HG02588 (cell line): ENCODE measurements around the gene NCAPH2.
A peak's percentile ranks its signal among the peaks of the same experiment; 100 is the strongest.
"Not testable (repeated sequence)": the region's sequence is repeated elsewhere in the genome, so short reads cannot be mapped to it uniquely, and the experiment has no call there.

Experiments
- ATAC-seq: cut with Tn5 transposase; IDR thresholded peaks from one replicate; pipeline ENCODE4 v1.9.1; 2021; ENCODE audit warnings: mild to moderate bottlenecking, moderate library complexity; ENCODE audit not compliant: unreplicated experiment

Gene NCAPH2

GRCh38 chr22:50516891-50517290 is 8.9 kb downstream of the NCAPH2 start:
- ATAC-seq = no peak

- ATAC-seq = no peak
These were observed 9.7 kb downstream of the NCAPH2 start for GRCh38 chr22:50517495-50518260.

DNA sequence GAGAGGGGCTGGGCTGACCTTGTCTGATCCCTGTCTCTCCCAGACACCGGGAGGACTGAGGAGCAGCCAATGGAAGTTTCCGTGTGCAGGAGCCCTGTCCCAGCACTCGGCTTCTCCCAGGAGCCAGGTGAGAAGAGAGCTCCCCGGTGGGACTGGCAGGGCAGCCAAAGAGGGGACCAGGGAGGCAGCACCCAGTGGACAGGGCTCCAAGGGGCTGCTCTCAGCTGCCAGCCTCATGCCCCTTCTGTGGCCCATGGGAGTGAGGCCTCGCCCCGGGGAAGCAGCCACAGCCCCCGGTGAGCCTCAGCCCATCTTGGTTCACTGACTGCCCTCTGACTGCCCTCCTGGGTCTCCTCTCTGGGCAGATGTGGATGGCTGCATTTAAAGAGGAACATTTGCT is 10.6 kb downstream of the NCAPH2 start:
- no peak for ATAC-seq

DNA sequence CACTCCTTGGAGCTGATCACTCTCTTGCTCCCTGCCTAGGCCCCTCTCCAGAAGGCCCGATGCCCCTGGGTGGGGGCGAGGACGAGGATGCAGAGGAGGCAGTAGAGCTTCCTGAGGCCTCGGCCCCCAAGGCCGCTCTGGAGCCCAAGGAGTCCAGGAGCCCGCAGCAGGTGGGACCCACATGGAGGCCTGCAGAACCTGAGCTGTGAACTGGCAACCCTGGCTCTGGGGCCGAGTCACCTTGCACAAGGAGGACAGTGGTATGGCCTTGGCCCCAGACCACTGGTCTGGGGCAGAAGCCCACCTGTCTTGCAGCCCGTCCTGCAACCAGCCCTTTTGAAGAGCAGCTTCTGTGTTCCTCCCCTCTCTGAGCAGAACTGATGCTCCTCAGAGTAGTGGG is 11.1 kb downstream of the NCAPH2 start:
- ATAC-seq = no peak

DNA sequence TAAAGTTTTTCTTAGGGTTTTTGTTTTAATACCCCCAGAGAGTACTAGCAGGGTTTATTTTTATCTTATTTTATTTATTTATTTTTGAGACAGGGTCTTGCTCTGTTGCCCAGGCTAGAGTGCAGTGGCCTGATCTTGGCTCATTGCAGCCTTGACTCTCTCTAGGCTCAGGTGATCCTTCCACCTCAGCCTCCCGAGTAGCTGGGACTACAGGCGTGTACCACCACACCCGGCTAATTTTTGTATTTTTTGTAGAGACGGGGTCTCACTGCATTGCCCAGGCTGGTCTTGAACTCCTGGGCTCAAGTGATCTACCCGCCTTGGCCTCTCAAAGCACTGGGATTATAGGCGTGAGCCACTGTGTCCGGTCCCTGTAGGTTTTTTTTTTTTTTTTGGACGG is 12.2 kb downstream of the NCAPH2 start:
- not testable (repeated sequence) for ATAC-seq

DNA sequence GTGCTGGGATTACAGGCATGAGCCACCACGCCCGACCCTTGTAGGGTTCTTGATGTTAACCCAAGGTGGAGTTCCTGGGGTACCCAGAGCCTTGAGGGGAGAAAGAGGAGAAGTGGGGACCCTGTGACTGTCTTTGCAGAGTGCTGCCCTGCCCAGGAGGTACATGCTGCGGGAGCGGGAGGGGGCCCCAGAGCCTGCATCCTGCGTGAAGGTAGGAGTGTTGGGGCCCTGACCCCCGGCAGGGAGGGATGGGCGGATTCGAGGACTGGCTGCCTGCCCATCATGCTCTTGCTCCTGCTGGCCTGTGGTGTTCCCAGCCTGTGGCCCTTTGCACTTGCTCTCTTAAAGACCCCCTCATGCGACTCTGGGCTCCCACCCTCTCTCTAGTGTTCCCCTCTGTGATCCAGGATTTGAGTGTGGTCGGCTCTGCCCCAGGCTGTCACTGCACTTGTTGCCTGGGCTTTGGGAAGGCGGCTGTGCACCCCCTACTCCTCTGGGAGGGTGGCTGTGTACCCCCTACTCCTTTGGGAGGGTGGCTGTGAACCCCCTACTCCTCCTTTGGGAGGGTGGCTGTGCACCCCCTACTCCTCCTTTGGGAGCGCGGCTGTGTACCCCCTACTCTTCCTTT is 12.9 kb downstream of the NCAPH2 start:
- ATAC-seq = no peak

DNA sequence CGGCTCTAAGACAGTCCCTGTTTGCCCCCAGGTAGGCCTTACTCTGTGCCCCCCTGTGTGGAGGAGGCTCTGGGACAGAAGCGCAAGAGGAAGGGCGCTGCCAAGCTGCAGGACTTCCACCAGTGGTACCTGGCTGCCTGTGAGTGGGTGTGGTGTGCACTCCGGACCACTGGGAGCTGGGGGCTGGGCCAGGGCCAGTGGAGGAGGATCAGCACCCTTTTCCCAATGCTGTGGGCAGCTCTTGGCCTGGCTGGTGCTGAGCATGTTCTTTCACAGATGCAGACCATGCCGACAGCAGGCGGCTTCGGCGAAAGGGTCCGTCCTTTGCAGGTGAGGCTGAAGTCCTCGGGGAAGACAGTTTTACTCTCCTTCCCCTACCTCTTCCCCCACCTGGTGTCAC is 13.7 kb downstream of the NCAPH2 start:
- ATAC-seq = no peak

DNA sequence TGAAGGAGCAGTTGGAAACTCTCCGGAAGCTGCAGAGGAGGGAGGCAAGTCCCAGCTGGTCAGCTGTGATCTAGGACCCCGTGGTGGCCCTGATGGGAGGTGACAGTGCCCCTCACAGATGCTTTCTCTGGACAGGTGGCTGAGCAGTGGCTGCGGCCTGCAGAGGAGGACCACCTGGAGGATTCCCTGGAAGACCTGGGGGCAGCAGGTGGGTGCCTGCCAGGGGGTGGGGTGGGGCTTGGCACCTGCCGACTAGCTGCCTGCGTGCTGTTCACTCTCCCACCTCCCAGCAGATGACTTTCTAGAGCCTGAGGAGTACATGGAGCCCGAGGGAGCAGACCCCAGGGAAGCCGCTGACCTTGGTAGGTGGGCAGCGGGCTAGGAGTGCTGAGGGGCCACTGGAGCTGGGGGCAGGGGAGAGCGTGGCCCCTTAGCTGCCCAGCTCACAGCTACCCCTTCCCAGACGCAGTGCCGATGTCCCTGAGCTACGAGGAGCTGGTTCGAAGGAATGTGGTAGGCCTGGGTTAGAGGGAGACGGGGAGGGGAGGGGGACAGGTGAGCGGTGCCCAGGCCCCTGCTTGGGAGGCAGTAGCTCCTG is 14.3 kb downstream of the NCAPH2 start:
- no peak for ATAC-seq

DNA sequence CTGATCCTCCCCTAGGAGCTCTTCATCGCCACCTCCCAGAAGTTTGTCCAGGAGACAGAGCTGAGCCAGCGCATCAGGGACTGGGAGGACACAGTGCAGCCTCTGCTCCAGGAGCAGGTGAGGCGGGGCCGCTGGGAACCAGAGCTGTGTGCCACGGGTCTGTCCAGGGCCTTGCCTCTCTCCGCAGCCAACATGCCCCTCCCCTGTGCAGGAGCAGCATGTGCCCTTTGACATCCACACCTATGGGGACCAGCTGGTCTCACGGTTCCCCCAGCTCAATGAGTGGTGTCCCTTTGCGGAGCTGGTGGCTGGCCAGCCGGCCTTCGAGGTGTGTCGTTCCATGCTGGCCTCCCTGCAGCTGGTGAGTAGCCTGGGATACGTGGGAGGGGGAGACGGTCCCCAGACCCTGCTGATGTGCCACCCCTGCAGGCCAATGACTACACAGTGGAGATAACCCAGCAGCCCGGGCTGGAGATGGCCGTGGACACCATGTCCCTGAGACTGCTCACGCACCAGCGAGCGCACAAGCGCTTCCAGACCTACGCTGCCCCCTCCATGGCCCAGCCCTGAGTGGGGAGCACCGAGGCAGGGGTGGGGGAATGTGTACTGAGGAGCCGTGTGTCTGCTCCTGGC is 14.9 kb downstream of the NCAPH2 start:
- no peak for ATAC-seq

DNA sequence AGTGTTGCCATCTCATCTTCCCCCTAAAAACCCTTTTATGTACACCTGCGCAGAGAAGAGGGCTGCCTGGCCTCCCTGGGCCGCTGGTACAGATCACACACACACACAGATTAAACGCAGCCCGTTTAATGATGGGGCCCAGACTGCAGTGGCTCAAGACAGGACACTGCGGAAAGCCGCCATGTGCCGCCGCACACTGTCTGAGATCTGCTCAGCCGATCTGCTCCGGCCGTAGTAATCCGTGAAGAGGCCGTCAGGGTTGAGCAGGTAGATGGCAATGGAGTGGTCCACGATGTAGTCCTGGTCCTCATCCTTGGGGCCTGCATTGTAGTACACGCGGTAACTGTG is 15.4 kb downstream of the NCAPH2 start:
- no peak for ATAC-seq

- no peak for ATAC-seq
These were observed 16.0 kb downstream of the NCAPH2 start for GRCh38 chr22:50523806-50524675.

- ATAC-seq = no peak
These were observed 16.7 kb downstream of the NCAPH2 start for GRCh38 chr22:50524676-50525103.

DNA sequence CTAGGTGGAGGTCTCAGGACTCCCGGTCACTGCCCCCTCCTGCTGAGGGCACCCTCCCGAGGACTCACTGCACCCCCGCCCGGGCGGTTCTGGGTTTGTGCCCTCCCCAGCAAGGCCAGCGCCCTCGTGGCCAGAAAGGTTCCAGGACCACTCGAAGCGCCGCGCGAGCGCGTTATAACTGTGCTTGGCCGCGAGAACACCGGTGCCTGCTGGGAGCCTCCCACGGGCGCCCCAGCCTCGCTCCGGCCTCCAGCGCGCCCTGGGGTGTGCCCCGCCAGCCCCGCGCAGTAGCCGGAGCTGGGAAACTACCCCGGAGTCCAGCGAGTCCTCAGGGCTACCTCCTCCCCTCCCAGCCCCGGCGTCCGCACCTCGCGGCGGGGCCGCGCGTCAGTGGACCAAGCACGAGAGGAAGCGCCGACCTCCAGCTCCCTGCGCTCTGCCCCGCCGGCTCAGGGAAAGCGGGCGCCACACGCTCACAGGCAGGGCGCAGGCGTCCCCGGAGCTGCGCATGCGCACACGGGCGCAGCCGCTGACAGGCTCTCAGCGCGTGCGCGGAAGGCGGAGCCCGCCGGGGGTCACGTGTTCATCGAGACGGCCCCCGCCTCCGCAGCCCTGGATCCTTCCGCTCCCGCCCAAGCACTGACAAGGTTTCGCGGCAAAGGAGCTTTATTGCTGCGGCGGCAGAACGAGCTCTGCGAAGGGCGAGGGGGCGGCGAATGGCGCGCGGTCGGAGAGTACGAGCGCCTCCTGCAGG is 17.3 kb downstream of the NCAPH2 start, which contains the start of gene SCO2:
TSS of gene SCO2 (minus strand) at position 495 of the 754 bp plus-strand sequence. CDS start 1,187 bp downstream, outside the sequence.
- ATAC-seq = peak; percentile 37

- ATAC-seq = peak; percentile 17
These were observed 17.8 kb downstream of the NCAPH2 start for GRCh38 chr22:50525858-50526107.

DNA sequence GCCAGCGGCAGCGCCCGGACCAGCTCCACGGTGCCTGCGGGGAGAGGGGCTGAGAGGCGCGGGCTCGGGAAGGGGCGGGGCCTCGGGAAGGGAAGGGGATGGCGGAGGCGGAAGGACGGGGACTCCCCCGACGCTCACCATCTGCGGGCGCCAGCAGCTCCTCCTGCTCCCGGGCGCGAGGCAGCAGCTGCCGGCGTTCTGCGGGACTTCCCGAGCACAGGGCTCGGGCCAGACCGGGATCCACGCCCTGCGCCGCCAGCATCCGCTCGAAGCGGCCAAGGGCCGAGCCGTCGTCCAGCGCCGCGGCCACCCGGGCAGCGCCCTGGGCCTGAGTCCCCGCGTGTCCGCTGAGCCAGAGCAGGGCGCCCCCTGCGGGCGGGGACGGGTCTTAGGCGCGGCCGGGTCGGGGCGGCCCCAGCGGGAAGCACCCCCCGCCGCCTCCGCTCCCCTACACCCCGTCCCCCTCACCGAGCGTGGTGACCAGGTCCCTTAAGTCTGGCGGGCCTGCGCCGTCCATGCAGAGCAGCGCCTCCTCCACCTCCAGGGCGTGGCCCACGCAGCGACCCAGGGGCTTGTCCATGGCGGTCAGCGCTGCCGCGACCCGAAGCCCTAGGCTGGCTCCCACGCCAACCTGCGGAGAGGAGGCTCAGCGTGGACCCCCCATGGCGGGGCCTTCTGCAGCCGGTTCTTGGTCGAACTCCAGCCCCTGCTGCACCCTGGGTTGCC is 18.2 kb downstream of the NCAPH2 start:
- ATAC-seq = peak; percentile 31

GRCh38 chr22:50526834-50527801 is 19.1 kb downstream of the NCAPH2 start:
- ATAC-seq = no peak

DNA sequence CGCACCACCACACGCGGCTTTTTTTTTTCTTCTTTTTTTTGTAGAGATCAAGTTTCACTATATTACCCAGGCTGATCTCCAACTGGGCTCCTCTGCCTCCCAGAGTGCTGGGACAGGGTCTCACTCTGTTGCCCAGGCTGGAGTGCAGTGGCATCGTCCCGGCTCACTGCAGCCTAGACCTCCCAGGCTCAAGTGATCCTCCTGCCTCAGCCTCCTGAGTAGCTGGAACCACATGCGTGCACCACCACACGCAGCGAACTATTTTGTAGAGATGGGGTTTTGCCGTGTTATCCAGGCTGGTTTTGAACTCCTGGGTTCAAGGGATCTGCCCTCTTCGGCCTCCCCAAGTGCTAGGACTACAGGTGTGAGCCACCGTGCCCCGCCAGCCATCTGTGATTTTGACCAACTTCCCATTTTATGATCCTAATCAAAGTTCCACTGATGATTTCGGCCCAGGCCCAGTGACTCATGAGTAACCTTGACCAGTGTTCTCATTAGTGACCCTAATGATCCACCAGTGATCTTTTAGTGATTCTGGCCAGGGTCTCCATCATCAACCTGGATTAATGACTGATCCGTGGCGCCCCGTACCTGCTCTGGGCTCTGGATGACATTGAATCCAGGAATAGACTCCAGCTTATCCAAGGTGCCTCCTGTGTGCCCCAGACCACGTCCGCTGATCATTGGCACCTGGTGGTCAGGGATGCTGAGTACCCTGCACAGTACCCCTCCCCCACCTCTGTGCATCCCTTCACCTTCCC is 20.1 kb downstream of the NCAPH2 start:
- no peak for ATAC-seq
